Measurements from ENCODE around the gene MRPL53. TPM values are rescaled to one million over a fixed set of nuclear protein-coding genes. Genes with fewer than 3 reads are reported as not detected.

Gene MRPL53
- polyA plus RNA-seq, 1 donor: 45.3 TPM

DNA sequence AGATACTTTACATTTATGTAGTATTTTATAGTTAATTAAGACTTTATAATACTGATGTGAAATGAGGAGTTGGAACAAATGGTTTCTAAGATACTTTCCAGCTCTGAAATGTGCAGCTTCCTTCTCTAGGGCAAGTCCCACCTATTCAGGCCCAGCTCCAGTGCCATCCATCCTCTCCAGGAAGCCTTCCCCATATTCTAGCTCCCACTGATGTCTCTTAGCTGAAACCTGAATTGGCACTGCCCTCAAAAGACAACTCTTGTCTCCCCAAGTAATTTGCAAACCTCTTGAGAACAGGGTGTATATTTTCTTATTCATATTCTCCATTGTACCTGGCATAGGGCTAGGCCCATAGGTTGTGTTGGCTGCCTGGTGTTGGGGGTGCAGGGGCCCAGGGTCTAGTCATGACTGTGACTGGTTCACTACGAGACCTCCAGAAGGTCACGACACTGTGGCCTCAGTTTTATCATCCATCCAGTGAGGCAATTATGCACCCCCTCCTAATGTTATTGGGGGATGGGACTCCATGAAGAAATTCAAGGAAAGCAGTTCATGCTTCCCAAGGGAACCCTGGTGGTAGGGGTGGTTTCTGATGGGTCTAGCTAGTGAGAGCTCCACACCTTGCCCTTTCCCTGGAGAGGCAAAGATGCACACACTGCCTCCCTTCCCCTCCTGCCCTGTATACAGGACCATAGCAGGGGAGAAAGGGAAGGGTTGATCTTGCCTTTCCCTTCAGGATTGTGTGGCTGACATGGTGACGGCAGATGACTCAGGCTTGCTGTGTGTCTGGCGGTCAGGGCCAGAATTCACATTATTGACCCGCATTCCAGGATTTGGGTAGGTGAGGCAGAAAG, 48.1 kb downstream of the MRPL53 start:
- Histone ChIP-seq H3K27me3 (ENCODE audit: control insufficient read depth, insufficient read depth, low read length) (peaks cover 2% of the 10 kb centered on the region), H3K9me3 (ENCODE audit: control insufficient read depth, low read depth, low read length) (no peaks in the 10 kb centered on the region), H3K36me3 (ENCODE audit: control insufficient read depth, insufficient read depth, low read length) (peaks cover 50% of the 10 kb centered on the region), H3K4me3 (ENCODE audit: low read length) (no peak overlapping the region), H3K4me1 (ENCODE audit: control insufficient read depth, insufficient read depth, low read length) (peaks cover 60% of the 10 kb centered on the region), H3K27ac (ENCODE audit: low read length) (peak overlapping the region; percentile 62)
- no CpG with 5 or more reads among the region's 5 CpGs for WGBS (ENCODE audit: insufficient coverage, low lambda C conversion rate)
- peak in 1 of 2 donors; percentile 26 for DNase-seq

DNA sequence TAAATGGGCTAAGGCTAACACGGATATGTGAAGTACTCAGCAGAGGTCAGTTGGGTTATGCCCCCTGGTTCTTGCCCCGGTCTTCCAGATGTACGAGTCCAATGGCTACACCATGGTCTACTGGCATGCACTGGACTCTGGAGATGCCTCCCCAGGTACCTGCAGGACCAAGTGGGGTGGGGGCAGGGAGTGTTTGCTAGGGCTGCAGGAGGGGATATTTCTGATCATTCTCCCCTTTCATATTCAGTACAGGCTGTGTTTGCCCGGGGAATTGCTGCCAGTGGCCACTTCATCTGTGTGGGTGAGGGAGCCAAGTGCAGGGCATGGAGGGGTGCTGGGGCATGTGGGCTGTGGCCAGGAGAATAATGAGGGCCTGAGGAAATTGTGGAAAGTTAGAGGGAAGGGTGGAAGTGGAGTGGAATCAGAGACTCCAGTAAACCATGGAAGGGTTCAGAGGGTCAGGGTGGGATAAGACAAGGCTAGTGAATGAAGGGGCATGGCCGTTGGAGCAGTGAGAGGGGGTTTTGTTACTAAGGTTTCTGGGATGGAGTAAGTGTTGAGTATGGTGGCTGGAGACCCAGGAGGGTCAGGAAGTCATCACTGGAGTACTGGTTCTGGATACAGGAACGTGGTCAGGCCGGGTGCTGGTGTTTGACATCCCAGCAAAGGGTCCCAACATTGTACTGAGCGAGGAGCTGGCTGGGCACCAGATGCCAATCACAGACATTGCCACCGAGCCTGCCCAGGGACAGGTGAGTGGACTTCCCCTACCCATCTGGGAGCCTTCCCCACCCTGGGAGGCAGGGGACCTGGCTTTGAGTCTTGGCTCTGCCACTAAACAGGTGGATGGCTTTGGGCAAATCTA, 49.0 kb downstream of the MRPL53 start:
- Histone ChIP-seq H3K4me1 (ENCODE audit: control insufficient read depth, insufficient read depth, low read length) (peaks cover 51% of the 10 kb centered on the region), H3K4me3 (ENCODE audit: low read length) (no peak overlapping the region), H3K9me3 (ENCODE audit: control insufficient read depth, low read depth, low read length) (no peaks in the 10 kb centered on the region), H3K36me3 (ENCODE audit: control insufficient read depth, insufficient read depth, low read length) (peaks cover 41% of the 10 kb centered on the region), H3K27me3 (ENCODE audit: control insufficient read depth, insufficient read depth, low read length) (peaks cover 2% of the 10 kb centered on the region), H3K27ac (ENCODE audit: low read length) (no peak overlapping the region)
- peak in 1 of 2 donors; percentile 6 for DNase-seq
- no CpG with 5 or more reads among the region's 9 CpGs for WGBS (ENCODE audit: insufficient coverage, low lambda C conversion rate)

Other genes with a start within 250 kb of the MRPL53 start
- 1.5 TPM for gene SLC4A5, start 129.3 kb downstream of the MRPL53 start, polyA plus RNA-seq
- 90.7 TPM for gene DCTN1, start 92.4 kb downstream of the MRPL53 start, polyA plus RNA-seq
- gene C2orf81, start 51.1 kb downstream of the MRPL53 start, polyA plus RNA-seq: 2.0 TPM
- gene WDR54, start 51.0 kb downstream of the MRPL53 start, polyA plus RNA-seq: 13.4 TPM
- 105 TPM for gene RTKN, start 30.7 kb downstream of the MRPL53 start, polyA plus RNA-seq
- 34.7 TPM for gene INO80B, start 17.6 kb downstream of the MRPL53 start, polyA plus RNA-seq
- gene WBP1, start 14.2 kb downstream of the MRPL53 start, polyA plus RNA-seq: 75.4 TPM
- 65.7 TPM for gene MOGS, start 7.3 kb downstream of the MRPL53 start, polyA plus RNA-seq
- gene CCDC142, start 10.3 kb upstream of the MRPL53 start, polyA plus RNA-seq: 21.3 TPM
- gene TTC31, start 10.4 kb upstream of the MRPL53 start, polyA plus RNA-seq: 51.4 TPM
- gene LBX2, start 26.9 kb upstream of the MRPL53 start, polyA plus RNA-seq: 47.8 TPM
- 25.5 TPM for gene PCGF1, start 35.0 kb upstream of the MRPL53 start, polyA plus RNA-seq
- gene TLX2, start 41.8 kb upstream of the MRPL53 start, polyA plus RNA-seq: 5.0 TPM
- gene DQX1, start 53.6 kb upstream of the MRPL53 start, polyA plus RNA-seq: 12.9 TPM
- gene AUP1, start 57.0 kb upstream of the MRPL53 start, polyA plus RNA-seq: 145 TPM
- gene HTRA2, start 57.3 kb upstream of the MRPL53 start, polyA plus RNA-seq: 28.2 TPM
- 3.6 TPM for gene LOXL3, start 81.3 kb upstream of the MRPL53 start, polyA plus RNA-seq
- 6.4 TPM for gene DOK1, start 82.0 kb upstream of the MRPL53 start, polyA plus RNA-seq
- 0.12 TPM for gene M1AP, start 175.7 kb upstream of the MRPL53 start, polyA plus RNA-seq
- gene SEMA4F, start 181.6 kb upstream of the MRPL53 start, polyA plus RNA-seq: 2.9 TPM

All from large intestine (tissue), 3 donors.